Epithelial cell of proximal tubule (primary cell): Measurements from ENCODE around the gene LDHA. TPM values are rescaled to one million over a fixed set of nuclear protein-coding genes. Genes with fewer than 3 reads are reported as not detected.
"Not testable (repeated sequence)": the region's sequence is repeated elsewhere in the genome, so short reads cannot be mapped to it uniquely, and the experiment has no call there.

Experiments
- DNase-seq: peaks from one replicate; pipeline ENCODE4 v3.0.0-alpha.2; 2011; ENCODE audit warnings: low read depth
- H3K4me3 ChIP-seq: 2 replicates; pipeline ENCODE4 v1.5.1; 2011; ENCODE audit warnings: low read depth, mild to moderate bottlenecking, low read length
- CTCF ChIP-seq: conservative IDR thresholded peaks from 2 replicates; pipeline ENCODE4 v1.5.1; 2012; ENCODE audit warnings: low read depth, mild to moderate bottlenecking, low read length
- total RNA-seq: library from RNA; depleted of rRNA; stranded (reverse); fragments of >200 nt; gene quantifications from 2 replicates; pipeline ENCODE4 v1.2.3, GENCODE V29; 2015

Gene LDHA
- total RNA-seq, 1 donor from 2014 or later = 1,671 TPM

- DNase-seq = no peak
- H3K4me3 ChIP-seq = no peak overlapping the region
- no peak for TF ChIP-seq CTCF
Measured at GRCh38 chr11:18392434-18393321, 1.7 kb upstream of the LDHA start.

GRCh38 chr11:18393581-18394274, 635 bp upstream of the LDHA start:
- no peak for TF ChIP-seq CTCF

GRCh38 chr11:18394928-18395734, 768 bp downstream of the LDHA start:
- peak overlapping the region; percentile 76 for H3K4me3 ChIP-seq
- no peak for DNase-seq
- no peak for TF ChIP-seq CTCF

More at GRCh38 chr11:18393581-18394274, 635 bp upstream of the LDHA start:
- DNase-seq = no peak
- H3K4me3 ChIP-seq = peak overlapping the region; percentile 76

GRCh38 chr11:18395735-18396504, 1.6 kb downstream of the LDHA start:
- peak; percentile 89 for DNase-seq
- peak overlapping the region; percentile 76 for H3K4me3 ChIP-seq
- TF ChIP-seq CTCF = no peak

- no peak for TF ChIP-seq CTCF
- no peak overlapping the region for H3K4me3 ChIP-seq
- no peak for DNase-seq
Measured at GRCh38 chr11:18397921-18398320, 3.6 kb downstream of the LDHA start.

GRCh38 chr11:18401077-18401476, 6.7 kb downstream of the LDHA start:
- not testable (repeated sequence) for DNase-seq, H3K4me3 ChIP-seq
